Activated CD4-positive, alpha-beta T cell treated with anti-CD3 and anti-CD28 coated beads, Interleukin-2, amount 50 U/mL, for 16 hours (primary cell): ENCODE measurements around the gene EPHA4.

ENCODE experiments used
- DNase-seq: peaks from one replicate; pipeline ENCODE4 v3.0.0-alpha.2; 2020

Gene EPHA4

DNA sequence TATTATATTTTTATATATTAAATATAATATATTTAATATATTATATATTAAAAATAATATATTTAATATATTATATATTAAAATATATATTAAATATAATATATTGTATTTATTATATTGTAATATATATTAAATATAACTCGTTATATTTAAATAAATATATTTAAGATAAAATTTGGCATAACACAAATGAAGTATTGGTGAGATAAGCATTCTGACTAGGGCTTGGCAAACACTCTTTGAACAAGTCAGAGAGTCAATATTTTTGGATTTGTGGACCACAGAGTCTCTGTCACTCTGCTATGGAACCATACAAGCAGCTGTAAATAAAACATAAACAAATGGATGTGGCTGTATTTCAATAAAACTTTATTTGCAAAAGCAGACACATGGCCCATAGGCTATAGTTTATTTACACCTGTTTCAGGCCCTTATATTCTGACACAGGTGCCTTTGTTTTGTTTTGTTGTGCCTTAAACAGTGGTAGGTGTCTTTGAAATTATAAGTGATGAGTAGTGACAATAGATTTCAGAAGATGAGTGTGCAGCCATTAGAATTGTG lies 190.1 kb downstream of the EPHA4 start:
- DNase-seq: no peak

DNA sequence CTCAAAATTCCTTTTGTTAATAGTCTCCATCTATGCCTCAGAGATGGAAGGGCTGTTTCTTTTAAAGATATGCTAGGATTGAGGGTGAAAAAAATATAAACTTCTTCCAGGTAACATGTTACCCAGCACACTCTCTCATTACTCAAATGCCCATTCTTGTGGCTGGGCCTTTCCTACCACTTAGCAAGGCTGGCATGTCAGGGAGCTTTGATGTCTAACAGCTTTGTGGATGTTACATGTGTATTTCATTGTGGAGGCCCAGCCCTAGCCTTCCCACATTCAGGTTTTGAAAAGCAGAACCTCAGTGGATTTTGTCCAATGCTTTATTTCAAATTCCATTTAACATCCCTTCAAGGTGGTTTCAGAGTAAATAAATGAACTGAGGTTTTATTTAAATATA lies 191.4 kb downstream of the EPHA4 start:
- DNase-seq: no peak

DNA sequence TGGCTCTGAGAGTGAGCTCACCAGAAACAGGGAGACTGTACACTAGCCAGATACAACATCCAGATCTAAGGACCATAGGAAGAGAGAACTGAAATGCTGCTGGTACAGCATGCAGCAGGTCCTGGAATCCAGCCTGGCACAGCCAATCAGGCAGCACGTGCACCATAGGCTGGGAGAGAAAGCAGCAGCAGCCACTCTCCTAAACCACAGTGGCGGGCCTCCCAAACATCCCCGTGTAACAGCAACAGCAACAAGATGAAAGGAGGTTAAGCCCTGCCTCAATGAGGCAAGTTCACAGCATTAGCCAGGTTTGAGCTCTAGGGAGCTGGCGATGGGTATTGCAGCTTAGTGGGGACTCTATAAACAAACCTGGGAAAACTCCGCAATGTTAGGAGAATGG lies 192.0 kb downstream of the EPHA4 start:
- DNase-seq: no peak

- DNase-seq: no peak
These were observed 194.5 kb downstream of the EPHA4 start for GRCh38 chr2:221377597-221377996.

- no peak for DNase-seq
These were observed 195.0 kb downstream of the EPHA4 start for GRCh38 chr2:221377066-221377465.

- no peak for DNase-seq
These were observed 197.9 kb downstream of the EPHA4 start for GRCh38 chr2:221374234-221374633.

- no peak for DNase-seq
These were observed 199.2 kb downstream of the EPHA4 start for GRCh38 chr2:221372907-221373306.

- DNase-seq: no peak
These were observed 199.8 kb downstream of the EPHA4 start for GRCh38 chr2:221372159-221372884.

DNA sequence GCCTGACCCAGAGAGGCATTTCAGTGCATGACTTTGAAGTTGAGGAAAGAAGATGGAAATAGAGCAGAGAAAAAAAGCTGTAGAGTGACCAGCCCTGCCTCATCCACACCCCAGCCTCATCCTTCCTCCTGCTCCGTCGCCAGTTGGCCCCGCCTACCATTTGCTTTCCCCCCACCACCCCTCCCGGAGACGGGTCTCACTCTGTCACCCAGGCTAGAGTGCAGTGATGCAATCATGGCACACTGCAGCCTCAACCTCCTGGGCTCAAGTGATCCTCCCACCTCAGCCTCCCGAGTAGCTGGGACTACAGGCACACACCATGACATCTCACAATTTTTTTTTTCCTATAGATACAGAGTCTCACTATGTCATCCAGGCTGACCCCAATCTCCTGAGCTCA lies 200.8 kb downstream of the EPHA4 start:
- no peak for DNase-seq

GRCh38 chr2:221370857-221371211 lies 201.3 kb downstream of the EPHA4 start:
- no peak for DNase-seq

GRCh38 chr2:221370076-221370856 lies 201.8 kb downstream of the EPHA4 start:
- DNase-seq: no peak
